H9 (cell line): ENCODE data around the gene CDC25C. TPM values are rescaled to one million over a fixed set of nuclear protein-coding genes. Genes with fewer than 3 reads are reported as not detected.
A peak's percentile ranks its signal among the peaks of the same experiment; 100 is the strongest.

Experiments
- DNase-seq: peaks from one replicate; pipeline ENCODE4 v3.0.0-alpha.2; 2017
- H2AFZ ChIP-seq: one replicate; pipeline ENCODE4 v1.6.1; 2013; ENCODE audit warnings: mild to moderate bottlenecking, low read length, control low read depth, moderate library complexity
- H2AK5ac ChIP-seq: 2 replicates; pipeline ENCODE4 v1.6.1; 2013; ENCODE audit warnings: low read length, control low read depth, mixed read lengths; ENCODE audit not compliant: insufficient read length
- H2BK120ac ChIP-seq: one replicate; pipeline ENCODE4 v1.6.1; 2013; ENCODE audit warnings: low read depth, mild to moderate bottlenecking, low read length, control low read depth, inconsistent platforms; ENCODE audit not compliant: poor library complexity, severe bottlenecking
- H2BK12ac ChIP-seq: 2 replicates; pipeline ENCODE4 v1.6.1; 2013; ENCODE audit warnings: low read length, control low read depth, mixed read lengths, low read depth; ENCODE audit not compliant: insufficient read length
- H2BK15ac ChIP-seq: 2 replicates; pipeline ENCODE4 v1.6.1; 2013; ENCODE audit warnings: low read depth, low read length, control low read depth
- H2BK20ac ChIP-seq: one replicate; pipeline ENCODE4 v1.6.1; 2013; ENCODE audit warnings: low read depth, mild to moderate bottlenecking, low read length, control low read depth, inconsistent platforms; ENCODE audit not compliant: poor library complexity, severe bottlenecking
- H2BK5ac ChIP-seq: 2 replicates; pipeline ENCODE4 v1.6.1; 2013; ENCODE audit warnings: low read length, control low read depth, mixed read lengths; ENCODE audit not compliant: insufficient read length
- H3K14ac ChIP-seq: 2 replicates; pipeline ENCODE4 v1.6.1; 2013; ENCODE audit warnings: low read length, control low read depth; ENCODE audit not compliant: insufficient read depth
- H3K18ac ChIP-seq: 2 replicates; pipeline ENCODE4 v1.6.1; 2013; ENCODE audit warnings: low read depth, mild to moderate bottlenecking, mixed read lengths, low read length, control low read depth; ENCODE audit not compliant: insufficient read length
- H3K23ac ChIP-seq: 2 replicates; pipeline ENCODE4 v1.6.1; 2013; ENCODE audit warnings: low read length, control low read depth, mixed read lengths, low read depth; ENCODE audit not compliant: insufficient read length
- H3K23me2 ChIP-seq: 2 replicates; pipeline ENCODE4 v1.6.1; 2013; ENCODE audit warnings: low read depth, mild to moderate bottlenecking, mixed read lengths, low read length, control low read depth; ENCODE audit not compliant: insufficient read length, poor library complexity, severe bottlenecking
- H3K27ac ChIP-seq: 2 replicates; pipeline ENCODE4 v1.5.1; 2013; ENCODE audit warnings: low read length, control low read depth, mixed read lengths, low read depth; ENCODE audit not compliant: insufficient read length
- H3K27me3 ChIP-seq: 2 replicates; pipeline ENCODE4 v1.6.1; 2013; ENCODE audit warnings: low read length, control low read depth, inconsistent platforms; ENCODE audit not compliant: insufficient read depth
- H3K4ac ChIP-seq: 2 replicates; pipeline ENCODE4 v1.6.1; 2013; ENCODE audit warnings: low read depth, mild to moderate bottlenecking, control low read depth, inconsistent platforms, low read length, moderate library complexity
- H3K4me1 ChIP-seq: 2 replicates; pipeline ENCODE4 v1.6.1; 2013; ENCODE audit warnings: low read length, control low read depth, inconsistent platforms; ENCODE audit not compliant: insufficient read depth
- H3K4me2 ChIP-seq: 2 replicates; pipeline ENCODE4 v1.6.1; 2013; ENCODE audit warnings: low read length, control low read depth, mixed read lengths; ENCODE audit not compliant: insufficient read length, insufficient read depth
- H3K56ac ChIP-seq: 2 replicates; pipeline ENCODE4 v1.6.1; 2013; ENCODE audit warnings: low read depth, mild to moderate bottlenecking, mixed read lengths, low read length, control low read depth; ENCODE audit not compliant: insufficient read length
- H3K79me1 ChIP-seq: 2 replicates; pipeline ENCODE4 v1.6.1; 2013; ENCODE audit warnings: low read depth, mild to moderate bottlenecking, moderate library complexity, low read length, control low read depth, inconsistent platforms; ENCODE audit not compliant: insufficient read depth, poor library complexity, severe bottlenecking
- H3K79me2 ChIP-seq: 2 replicates; pipeline ENCODE4 v1.6.1; 2013; ENCODE audit warnings: low read length, control low read depth, inconsistent platforms; ENCODE audit not compliant: insufficient read depth
- H3K9ac ChIP-seq: 2 replicates; pipeline ENCODE4 v1.6.1; 2013; ENCODE audit warnings: low read length, control low read depth, mixed read lengths; ENCODE audit not compliant: insufficient read length; ENCODE audit errors: extremely low read depth
- H3K9me3 ChIP-seq: one replicate; pipeline ENCODE4 v1.6.1; 2013; ENCODE audit warnings: low read depth, low read length, inconsistent platforms; ENCODE audit not compliant: control insufficient read depth
- H3T11ph ChIP-seq: one replicate; pipeline ENCODE4 v1.6.1; 2013; ENCODE audit warnings: mild to moderate bottlenecking, low read length, control low read depth, inconsistent platforms
- H4K20me1 ChIP-seq: one replicate; pipeline ENCODE4 v1.6.1; 2013; ENCODE audit not compliant: control insufficient read depth, insufficient read length, insufficient read depth
- H4K5ac ChIP-seq: 2 replicates; pipeline ENCODE4 v1.6.1; 2013; ENCODE audit warnings: low read depth, mild to moderate bottlenecking, mixed read lengths, low read length, control low read depth; ENCODE audit not compliant: insufficient read length
- H4K8ac ChIP-seq: replicated peaks from 2 replicates; pipeline ENCODE4 v1.6.1; 2013; ENCODE audit warnings: low read length, control low read depth, mixed read lengths, low read depth; ENCODE audit not compliant: insufficient read length
- H4K91ac ChIP-seq: 2 replicates; pipeline ENCODE4 v1.6.1; 2013; ENCODE audit warnings: low read depth, mild to moderate bottlenecking, moderate library complexity, mixed read lengths, low read length, control low read depth; ENCODE audit not compliant: insufficient read length
- H3K27ac Mint-ChIP-seq, 3 experiments: 2 replicates in 2 of 3; 3 replicates in 1 of 3; pipeline ENCODE4 v1.8.0; 2020 to 2021; ENCODE audit warnings: mixed read lengths in 3 of 3, mild to moderate bottlenecking in 1 of 3, moderate library complexity in 1 of 3
- H3K27me3 Mint-ChIP-seq: 2 replicates; pipeline ENCODE4 v1.8.0; 2021; ENCODE audit warnings: low read depth, mild to moderate bottlenecking, moderate library complexity, mixed read lengths
- H3K36me3 Mint-ChIP-seq, 3 experiments: 2 replicates in 2 of 3; 3 replicates in 1 of 3; pipeline ENCODE4 v1.8.0; 2020 to 2021; ENCODE audit warnings: low read depth in 3 of 3, mixed read lengths in 3 of 3; ENCODE audit not compliant: insufficient read depth in 1 of 3
- H3K4me1 Mint-ChIP-seq, 2 experiments: 2 replicates each; pipeline ENCODE4 v1.8.0; 2020; ENCODE audit warnings: mixed read lengths in 2 of 2
- H3K4me3 Mint-ChIP-seq, 2 experiments: 2 replicates in 1 of 2; 3 replicates in 1 of 2; pipeline ENCODE4 v1.8.0; 2020 to 2021; ENCODE audit warnings: mild to moderate bottlenecking in 2 of 2, mixed read lengths in 2 of 2, moderate library complexity in 1 of 2
- H3K9me3 Mint-ChIP-seq, 2 experiments: 2 replicates in 1 of 2; 3 replicates in 1 of 2; pipeline ENCODE4 v1.8.0; 2020; ENCODE audit warnings: mild to moderate bottlenecking in 2 of 2, mixed read lengths in 2 of 2, moderate library complexity in 1 of 2
- CTCF ChIP-seq: fragments of 200-600 bp; sonication (generic); conservative IDR thresholded peaks from 3 replicates; pipeline ENCODE4 v1.8.0; 2021; ENCODE audit warnings: antibody characterized with exemption, mild to moderate bottlenecking
- WGBS: extraction: QIAGEN DNeasy Blood & Tissue Kit; methylation state at CpG from one replicate; pipeline ENCODE4 v1.1.7; 2013; ENCODE audit warnings: missing lambda C conversion rate, low lambda C conversion rate, mixed read lengths; ENCODE audit not compliant: insufficient read length; ENCODE audit errors: extremely low coverage; 5-methylcytosine and 5-hydroxymethylcytosine counted together
- total RNA-seq: library from RNA; stranded (reverse); gene quantifications from 2 replicates; pipeline ENCODE4 v1.2.1, GENCODE V29; 2021

Gene CDC25C
- total RNA-seq, 1 experiment from 2014 or later, result 22.8 TPM

GRCh38 chr5:138240650-138241385 lies 90.8 kb downstream of the CDC25C start:
- Mint-ChIP-seq H3K4me1 (peaks cover 18 to 25% of the 10 kb centered on the region in 2 experiments), H3K27ac (no peak overlapping the region), H3K27me3 (peaks cover 58% of the 10 kb centered on the region), H3K36me3 (no peaks in the 10 kb centered on the region), H3K4me3 (peak overlapping the region in 1 of 2 experiments; percentile 72; a peak in 2 of 5 replicates), H3K9me3 (no peaks in the 10 kb centered on the region)
- H3K23ac ChIP-seq, result no peak overlapping the region
- no peak overlapping the region for H4K91ac ChIP-seq
- no peaks in the 10 kb centered on the region; the same call in 1 of the 2 replicates for H3K4me1 ChIP-seq
- H3K9ac ChIP-seq, result no peak overlapping the region
- peaks cover 12% of the 10 kb centered on the region for H3K27me3 ChIP-seq
- no peak overlapping the region for H2AFZ ChIP-seq
- no peak overlapping the region for H2AK5ac ChIP-seq
- no peak overlapping the region for H3T11ph ChIP-seq
- H3K18ac ChIP-seq, result no peak overlapping the region
- H2BK12ac ChIP-seq, result no peak overlapping the region
- no peak overlapping the region for H4K8ac ChIP-seq
- H3K23me2 ChIP-seq, result peaks cover 3% of the 10 kb centered on the region
- H2BK15ac ChIP-seq, result no peak overlapping the region
- H3K9me3 ChIP-seq, result no peaks in the 10 kb centered on the region
- no peak overlapping the region for H3K4ac ChIP-seq
- no peak overlapping the region for H3K27ac ChIP-seq
- no peak overlapping the region for H2BK20ac ChIP-seq
- H3K56ac ChIP-seq, result no peak overlapping the region
- no peaks in the 10 kb centered on the region for H3K79me1 ChIP-seq
- no peak overlapping the region for H2BK120ac ChIP-seq
- H3K14ac ChIP-seq, result no peak overlapping the region
- H4K5ac ChIP-seq, result no peak overlapping the region
- no peak for TF ChIP-seq CTCF
- DNase-seq, result no peak
- H4K20me1 ChIP-seq, result no peaks in the 10 kb centered on the region
- no peak overlapping the region for H3K4me2 ChIP-seq
- WGBS, result no CpG with 5 or more reads among the region's 3 CpGs
- H2BK5ac ChIP-seq, result no peak overlapping the region
- H3K79me2 ChIP-seq, result no peaks in the 10 kb centered on the region
